ENCODE measurements around the gene LIPA.

The LIPA gene

GRCh38 chr10:89164080-89164479 is 87.5 kb downstream of the LIPA start:
- no peaks in the 10 kb centered on the region for H3K4me1 ChIP-seq (ENCODE audit: control insufficient read depth, insufficient read depth, low read length)

More at GRCh38 chr10:89164080-89164479, 87.5 kb downstream of the LIPA start:
- Histone ChIP-seq H3K27ac (ENCODE audit: low read depth, low read length) (no peak overlapping the region), H3K4me3 (ENCODE audit: low read depth, low read length) (no peak overlapping the region), H3K36me3 (ENCODE audit: control insufficient read depth, insufficient read depth, low read length) (no peaks in the 10 kb centered on the region), H3K9ac (ENCODE audit: low read length) (no peak overlapping the region), H3K9me3 (ENCODE audit: control insufficient read depth, insufficient read depth, low read depth, low read length) (no peaks in the 10 kb centered on the region), H3K27me3 (ENCODE audit: control insufficient read depth, insufficient read depth, low read length) (no peaks in the 10 kb centered on the region)
